Mucosa of stomach (tissue), 1 donor: Measurements from ENCODE around the gene DCAKD.

Experiments used
- H3K27me3 ChIP-seq: one replicate; pipeline ENCODE4 v1.7.0; 2013; ENCODE audit warnings: mild to moderate bottlenecking, low read length; ENCODE audit not compliant: control insufficient read depth, insufficient read depth
- H3K36me3 ChIP-seq: one replicate; pipeline ENCODE4 v1.7.0; 2013; ENCODE audit warnings: low read length; ENCODE audit not compliant: control insufficient read depth, insufficient read depth
- H3K4me1 ChIP-seq: one replicate; pipeline ENCODE4 v1.7.0; 2013; ENCODE audit warnings: mild to moderate bottlenecking, low read length; ENCODE audit not compliant: control insufficient read depth, insufficient read depth
- H3K4me3 ChIP-seq: one replicate; pipeline ENCODE4 v1.7.0; 2013; ENCODE audit warnings: low read length
- H3K9ac ChIP-seq: one replicate; pipeline ENCODE4 v1.7.0; 2013; ENCODE audit warnings: mild to moderate bottlenecking, low read length, moderate library complexity
- H3K9me3 ChIP-seq: one replicate; pipeline ENCODE4 v1.7.0; 2013; ENCODE audit warnings: mild to moderate bottlenecking, low read length, moderate library complexity; ENCODE audit not compliant: control insufficient read depth
- donor health status: Pancreatic carcinoma.

The DCAKD gene

DNA sequence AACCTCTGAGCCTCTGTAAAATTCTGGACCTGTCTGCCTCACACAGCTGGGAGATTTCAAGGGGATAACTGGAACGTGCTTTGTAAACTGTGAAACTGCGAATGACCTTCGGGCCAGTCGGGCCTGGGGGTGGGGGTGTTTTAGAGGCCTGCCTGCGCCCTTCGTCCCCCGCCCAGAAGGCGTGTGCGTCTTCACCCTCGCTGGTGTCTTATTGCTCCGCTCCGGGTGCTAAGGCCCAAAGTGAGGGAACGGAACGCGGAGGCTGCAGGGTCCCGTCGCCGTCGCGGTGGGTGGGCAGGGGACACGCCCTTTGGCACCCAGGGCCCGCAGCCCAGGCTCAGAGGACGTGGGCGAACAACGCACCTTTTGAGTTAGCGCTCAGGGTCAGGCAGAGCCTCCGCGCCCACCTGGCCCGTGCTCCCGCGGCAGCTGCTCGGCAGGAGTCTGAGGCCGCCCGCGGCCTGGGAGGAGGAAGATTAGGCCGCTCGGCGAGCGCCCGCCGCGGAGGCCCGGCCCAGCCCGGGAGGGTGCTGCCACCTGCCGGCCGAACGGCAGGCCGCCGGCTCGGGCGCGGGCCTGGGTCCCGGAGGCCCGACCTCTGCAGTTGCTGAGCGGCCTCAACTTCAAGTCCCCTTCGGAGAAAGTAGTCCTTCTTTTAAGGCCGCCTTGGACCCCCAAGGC lies 29.7 kb downstream of the DCAKD start:
- H3K36me3 ChIP-seq: no peaks in the 10 kb centered on the region
- H3K9me3 ChIP-seq: no peaks in the 10 kb centered on the region
- peaks cover 37% of the 10 kb centered on the region for H3K4me1 ChIP-seq
- H3K9ac ChIP-seq: peak overlapping the region; percentile 38
- H3K4me3 ChIP-seq: no peak overlapping the region
- H3K27me3 ChIP-seq: peaks cover 41% of the 10 kb centered on the region

DNA sequence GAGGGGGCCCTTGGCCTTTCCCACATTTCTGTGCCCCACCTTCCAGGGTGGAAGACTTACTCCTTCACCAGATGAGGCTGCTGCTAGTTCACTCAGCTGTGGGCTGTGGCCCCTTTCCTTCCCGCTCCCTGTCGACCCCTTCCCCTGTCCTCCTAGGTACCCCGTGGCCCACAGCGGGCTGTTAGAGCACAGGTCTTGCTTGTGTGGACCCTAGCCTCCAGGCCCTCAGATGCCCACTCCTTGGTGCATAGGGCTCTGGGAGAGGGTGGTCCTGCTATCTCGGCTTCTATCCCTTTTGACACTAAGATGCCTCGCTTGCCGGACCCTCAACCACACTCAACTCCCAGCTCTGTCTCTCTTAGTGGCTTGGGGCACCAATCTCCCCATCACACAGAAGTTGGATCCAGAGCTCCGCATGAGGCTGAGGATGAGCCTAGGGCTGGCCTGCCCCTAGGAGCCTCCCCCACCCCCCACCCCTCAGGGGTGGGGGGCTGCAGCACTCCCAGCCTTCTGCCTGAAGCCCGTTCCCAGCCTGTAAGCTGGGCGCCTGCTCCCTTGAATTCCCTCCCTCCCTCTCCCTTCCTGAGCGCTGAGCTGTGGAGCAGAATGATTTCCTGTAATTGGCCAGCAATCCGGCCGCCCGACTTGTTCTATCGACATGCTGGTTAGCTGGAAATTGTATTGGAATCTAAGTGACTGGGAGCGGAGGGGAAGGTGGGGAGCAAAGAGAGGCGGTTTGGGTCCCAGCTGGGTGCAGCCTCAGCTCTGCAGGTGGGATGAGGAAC lies 30.9 kb downstream of the DCAKD start:
- Histone ChIP-seq H3K9ac (no peak overlapping the region), H3K4me1 (peaks cover 43% of the 10 kb centered on the region)

DNA sequence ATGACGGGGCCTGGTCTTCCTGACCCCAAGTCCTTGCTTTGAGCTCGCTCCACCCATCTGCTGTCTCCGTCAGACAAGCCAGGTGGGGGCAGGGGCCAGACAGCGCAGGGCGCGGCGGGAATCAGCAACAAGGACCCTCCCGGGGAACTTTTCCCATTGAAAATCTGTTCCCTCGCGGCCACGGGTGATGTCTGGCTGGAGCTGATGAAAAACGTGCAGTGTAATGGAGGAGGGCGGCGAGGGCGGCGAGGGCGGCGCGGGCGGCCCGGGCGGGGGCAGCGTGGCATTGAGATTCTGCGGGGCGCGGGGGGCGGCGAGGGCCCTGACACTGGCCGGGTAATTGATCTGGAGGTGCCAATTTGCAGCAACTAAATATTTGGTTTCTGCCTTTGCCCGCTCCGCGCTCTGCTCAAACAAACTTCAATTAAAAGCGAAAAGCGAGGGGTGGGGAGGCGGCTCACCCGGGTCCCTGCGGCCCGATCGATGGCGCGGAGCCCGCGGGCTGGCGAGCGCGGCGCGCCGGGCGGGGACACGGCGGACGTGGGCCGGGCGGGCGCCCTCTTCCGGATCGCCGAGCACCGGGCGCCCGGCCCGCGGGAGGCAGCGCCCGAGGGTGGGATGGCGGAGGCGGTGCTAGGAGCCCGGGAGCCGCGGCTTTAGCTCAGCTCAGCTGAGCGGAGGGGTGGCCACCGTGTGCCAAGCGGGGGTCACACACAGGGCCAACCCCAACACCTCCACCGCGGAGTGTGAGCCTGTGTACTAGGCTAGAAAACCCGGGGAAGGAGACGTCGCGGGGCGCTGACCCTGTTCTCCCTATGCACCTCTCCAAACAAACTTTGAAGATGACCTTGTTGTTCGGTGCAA lies 32.4 kb downstream of the DCAKD start:
- Histone ChIP-seq H3K9ac (peak overlapping the region; percentile 48), H3K4me1 (peaks cover 43% of the 10 kb centered on the region), H3K36me3 (no peaks in the 10 kb centered on the region), H3K9me3 (no peaks in the 10 kb centered on the region), H3K27me3 (peaks cover 45% of the 10 kb centered on the region), H3K4me3 (no peak overlapping the region)

More for the DNA sequence above, 30.9 kb downstream of the DCAKD start:
- Histone ChIP-seq H3K36me3 (no peaks in the 10 kb centered on the region), H3K4me3 (no peak overlapping the region), H3K9me3 (no peaks in the 10 kb centered on the region), H3K27me3 (peaks cover 45% of the 10 kb centered on the region)

DNA sequence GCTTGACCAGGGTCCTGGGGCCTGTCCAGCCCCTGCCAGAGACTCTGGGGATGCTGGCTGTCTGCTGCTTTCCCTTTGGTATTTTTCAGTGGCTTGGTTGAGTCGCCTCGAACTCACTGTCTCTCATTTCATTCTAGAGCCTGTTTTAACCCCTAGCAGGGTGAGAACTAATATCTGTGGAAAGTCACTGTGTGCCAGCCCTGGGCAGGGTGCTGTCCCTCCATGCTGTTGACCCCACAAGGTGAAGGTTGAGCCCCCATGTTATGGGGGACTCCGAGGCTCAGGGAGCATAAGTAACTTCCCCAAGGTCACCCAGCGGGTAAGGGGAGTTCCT lies 33.0 kb downstream of the DCAKD start:
- Histone ChIP-seq H3K4me1 (peaks cover 43% of the 10 kb centered on the region), H3K36me3 (no peaks in the 10 kb centered on the region), H3K9me3 (no peaks in the 10 kb centered on the region), H3K27me3 (peaks cover 45% of the 10 kb centered on the region), H3K4me3 (no peak overlapping the region), H3K9ac (peak overlapping the region; percentile 48)

DNA sequence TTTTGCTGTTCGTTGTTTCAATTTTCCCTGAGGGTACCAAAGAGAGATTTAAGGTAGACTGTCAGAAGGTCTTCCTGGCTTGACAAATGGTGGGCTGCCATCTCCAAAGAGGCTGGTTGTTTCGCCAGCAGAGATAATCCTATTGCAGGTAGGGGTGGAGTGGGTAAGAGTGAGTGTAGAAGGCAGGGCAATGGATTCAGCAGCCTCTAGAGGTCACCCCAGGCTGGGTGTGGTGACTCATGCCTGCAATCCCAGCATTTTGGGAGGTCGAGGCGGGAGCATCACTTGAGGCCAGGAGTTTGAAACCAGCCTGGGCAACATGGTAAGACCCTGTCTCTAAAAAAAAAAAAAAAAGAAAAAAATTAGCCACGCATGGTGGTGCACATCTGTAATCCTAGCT lies 34.6 kb downstream of the DCAKD start:
- Histone ChIP-seq H3K27me3 (peaks cover 44% of the 10 kb centered on the region), H3K4me1 (peaks cover 37% of the 10 kb centered on the region), H3K36me3 (no peaks in the 10 kb centered on the region), H3K9ac (no peak overlapping the region), H3K9me3 (no peaks in the 10 kb centered on the region), H3K4me3 (no peak overlapping the region)

DNA sequence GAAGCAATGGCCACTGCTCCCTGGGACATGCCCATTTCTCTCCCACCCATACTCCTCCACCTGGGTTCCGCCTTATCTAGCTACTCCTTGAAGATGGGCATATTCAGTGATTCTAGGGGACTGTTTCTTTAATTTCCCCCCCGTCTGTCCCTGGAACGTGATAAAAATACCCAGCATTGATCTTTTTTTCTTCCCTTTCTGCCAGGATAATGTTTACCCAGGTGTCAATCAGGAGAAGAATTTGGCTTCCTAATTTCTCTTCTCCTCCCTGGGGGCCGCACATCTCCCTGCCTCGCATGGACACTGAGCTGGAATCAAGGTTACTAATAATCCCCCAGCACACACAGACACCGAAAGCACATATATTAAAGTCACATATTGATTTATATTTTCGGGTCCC lies 35.2 kb downstream of the DCAKD start:
- peaks cover 31% of the 10 kb centered on the region for H3K4me1 ChIP-seq
- no peaks in the 10 kb centered on the region for H3K9me3 ChIP-seq
- H3K36me3 ChIP-seq: no peaks in the 10 kb centered on the region
- H3K4me3 ChIP-seq: no peak overlapping the region
- H3K9ac ChIP-seq: no peak overlapping the region
- peaks cover 39% of the 10 kb centered on the region for H3K27me3 ChIP-seq

DNA sequence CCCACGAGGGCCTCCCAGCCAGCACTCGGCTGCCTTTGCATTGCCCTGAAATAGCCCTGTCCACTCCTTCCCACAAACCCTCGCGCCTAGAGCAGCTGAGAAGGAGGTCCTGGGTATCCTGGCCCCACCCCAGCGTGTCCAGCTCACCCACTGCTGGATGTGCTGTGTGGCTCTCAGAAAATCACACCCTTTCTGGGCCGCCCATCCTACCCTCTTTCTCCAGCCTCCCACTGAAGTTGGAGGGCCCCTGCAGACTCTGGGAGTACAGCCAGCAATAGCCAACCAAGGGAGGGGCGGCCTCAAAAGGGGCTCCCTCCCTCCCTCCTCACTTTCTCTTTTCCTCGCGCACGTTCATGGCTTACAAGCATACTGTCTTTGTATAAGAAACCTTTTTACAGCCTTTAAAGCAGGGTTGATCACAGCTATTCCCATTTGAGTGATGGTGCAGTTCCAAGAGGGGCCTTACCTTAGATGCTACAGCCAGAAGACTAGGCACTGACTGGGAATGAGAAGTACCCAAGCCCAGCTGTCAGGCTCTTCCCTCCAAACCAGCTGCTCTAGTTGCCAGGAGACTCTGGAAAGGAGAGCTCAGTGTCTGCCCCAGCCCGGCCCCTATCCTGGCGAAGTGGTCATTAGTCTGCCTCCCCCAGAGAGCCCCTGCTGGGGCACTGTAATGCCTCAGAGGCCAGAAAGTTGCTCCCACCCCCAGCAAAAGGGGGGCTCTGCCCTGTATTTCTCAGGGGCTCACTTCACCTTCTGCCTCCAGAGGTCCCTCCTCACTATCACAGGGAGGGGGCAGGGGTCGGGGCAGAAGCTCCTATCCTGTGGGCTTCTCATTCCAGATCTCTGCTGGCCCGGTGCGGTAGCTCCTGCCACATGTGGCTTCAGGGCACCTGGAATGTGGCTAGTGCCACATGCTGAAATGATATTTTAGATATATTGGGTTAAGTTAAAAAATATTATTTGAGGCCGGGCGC lies 38.1 kb downstream of the DCAKD start:
- no peaks in the 10 kb centered on the region for H3K36me3 ChIP-seq
- H3K27me3 ChIP-seq: peaks cover 11% of the 10 kb centered on the region
- H3K9me3 ChIP-seq: no peaks in the 10 kb centered on the region
- no peak overlapping the region for H3K4me3 ChIP-seq
- H3K4me1 ChIP-seq: peaks cover 7% of the 10 kb centered on the region
- H3K9ac ChIP-seq: no peak overlapping the region

DNA sequence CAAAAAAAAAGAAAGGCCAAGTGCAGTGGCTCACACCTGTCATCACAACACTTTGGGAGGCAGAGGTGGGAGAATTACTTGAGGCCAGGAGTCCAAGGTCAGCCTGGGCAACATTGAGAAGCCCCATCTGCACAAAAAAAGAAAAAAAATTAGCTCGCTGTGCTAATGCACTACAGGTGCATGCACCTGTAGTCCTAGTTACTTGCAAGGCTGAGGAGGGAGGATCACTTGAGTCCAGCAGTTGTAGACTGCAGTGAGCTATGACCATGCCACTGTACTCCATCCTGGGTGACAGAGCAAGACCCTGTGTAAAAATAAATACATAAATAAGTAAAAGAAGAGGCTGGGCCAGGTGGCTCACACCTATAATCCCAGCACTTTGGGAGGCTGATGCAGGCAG lies 39.7 kb downstream of the DCAKD start:
- peaks cover 4% of the 10 kb centered on the region for H3K27me3 ChIP-seq
- H3K4me3 ChIP-seq: no peak overlapping the region
- H3K9me3 ChIP-seq: no peaks in the 10 kb centered on the region
- peaks cover 6% of the 10 kb centered on the region for H3K4me1 ChIP-seq
- no peak overlapping the region for H3K9ac ChIP-seq
- no peaks in the 10 kb centered on the region for H3K36me3 ChIP-seq

DNA sequence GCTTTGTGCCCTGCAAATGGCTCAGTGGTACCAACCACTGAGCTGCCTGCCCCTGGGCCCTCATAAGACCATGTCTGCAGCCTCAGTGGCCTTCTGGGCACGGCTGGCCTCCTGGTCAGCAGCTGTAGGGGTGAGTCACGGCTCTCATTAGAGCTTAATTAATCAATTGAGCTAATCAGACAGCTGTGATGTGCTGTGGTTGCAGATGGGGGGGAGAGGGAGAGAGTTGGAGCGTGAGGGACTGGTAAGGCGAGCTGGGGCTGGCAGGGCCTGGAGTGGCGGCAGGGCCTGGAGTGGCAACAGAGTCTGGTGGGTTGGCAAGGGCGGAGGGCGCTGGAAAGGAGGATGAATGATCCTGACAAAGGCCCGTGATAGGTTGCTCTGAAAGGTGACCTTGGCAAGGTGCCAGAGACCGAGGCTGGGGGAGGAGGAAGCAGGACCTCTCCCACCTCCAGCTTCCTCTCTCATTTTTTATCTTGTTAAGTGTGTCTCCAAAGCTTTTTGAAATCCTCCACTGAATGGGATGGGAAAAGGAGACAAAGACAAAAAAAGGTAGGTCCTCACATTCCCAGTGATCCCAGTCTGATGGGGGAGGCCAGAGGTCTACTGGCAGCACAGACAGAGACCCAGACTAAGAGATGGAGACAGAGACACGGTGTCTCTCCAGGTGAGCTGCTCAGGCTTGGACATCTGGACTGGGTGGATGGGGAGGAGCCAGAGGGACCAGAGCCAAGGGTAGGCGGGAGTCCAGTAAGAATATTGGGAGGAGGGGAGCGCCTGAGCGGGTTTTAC lies 41.6 kb downstream of the DCAKD start:
- H3K36me3 ChIP-seq: no peaks in the 10 kb centered on the region
- H3K9me3 ChIP-seq: no peaks in the 10 kb centered on the region
- H3K4me3 ChIP-seq: no peak overlapping the region
- H3K27me3 ChIP-seq: peaks cover 5% of the 10 kb centered on the region
- H3K4me1 ChIP-seq: no peaks in the 10 kb centered on the region
- no peak overlapping the region for H3K9ac ChIP-seq

DNA sequence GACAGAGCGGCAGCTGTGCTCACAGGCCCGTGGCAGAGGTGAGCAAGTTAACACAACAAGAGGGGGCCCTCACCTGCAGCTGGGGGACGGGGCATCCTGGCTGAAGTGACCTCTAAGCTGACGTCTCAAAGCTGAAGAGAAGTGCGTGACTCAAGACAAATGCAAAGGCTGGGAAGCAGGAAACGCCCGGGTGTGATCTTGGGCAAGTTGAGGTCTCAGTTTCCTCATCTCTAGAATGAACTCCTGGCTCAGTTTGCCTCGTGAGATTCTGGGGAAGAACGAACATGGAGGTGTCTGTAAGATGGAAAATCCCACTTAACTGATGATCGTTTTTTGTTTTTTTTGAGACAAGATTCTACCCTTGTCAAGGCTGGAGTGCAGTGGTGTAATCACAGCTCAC lies 43.2 kb downstream of the DCAKD start:
- no peaks in the 10 kb centered on the region for H3K4me1 ChIP-seq
- H3K36me3 ChIP-seq: no peaks in the 10 kb centered on the region
- H3K27me3 ChIP-seq: peaks cover 9% of the 10 kb centered on the region
- H3K9ac ChIP-seq: no peak overlapping the region
- H3K4me3 ChIP-seq: no peak overlapping the region
- H3K9me3 ChIP-seq: no peaks in the 10 kb centered on the region
